Esophagus muscularis mucosa (tissue), 4 donors: ENCODE data around the gene SLAMF7. TPM values are rescaled to one million over a fixed set of nuclear protein-coding genes. Genes with fewer than 3 reads are reported as not detected.

Source experiments
- DNase-seq: peaks from one replicate; pipeline ENCODE4 v3.0.0-alpha.2; 2017; ENCODE audit errors: extremely low spot score
- H3K27ac ChIP-seq, 4 donors: fragments of 200-600 bp; sonication (generic); replicated peaks in 1 of 4; 1 replicate in 3 of 4; 2 replicates in 1 of 4; pipeline ENCODE4 v1.5.1; 2016 to 2019; ENCODE audit warnings: mild to moderate bottlenecking in 1 of 4
- H3K27me3 ChIP-seq, 4 donors: fragments of 200-600 bp; sonication (generic); one replicate each; pipeline versions ENCODE4 v1.5.1 to v1.6.0; 2016 to 2019
- H3K36me3 ChIP-seq, 4 donors: fragments of 200-600 bp; sonication (generic); one replicate each; pipeline ENCODE4 v1.5.1; 2016 to 2019
- H3K4me1 ChIP-seq, 4 donors: fragments of 200-600 bp; sonication (generic); one replicate each; pipeline ENCODE4 v1.5.1; 2016 to 2019
- H3K4me3 ChIP-seq, 4 donors: fragments of 200-600 bp; sonication (generic); 1 replicate in 2 of 4; 2 replicates in 2 of 4; pipeline ENCODE4 v1.5.1; 2016 to 2019; ENCODE audit warnings: mild to moderate bottlenecking in 4 of 4, moderate library complexity in 1 of 4
- H3K9me3 ChIP-seq, 4 donors: fragments of 200-600 bp; sonication (generic); 1 replicate in 3 of 4; 2 replicates in 1 of 4; pipeline ENCODE4 v1.5.1; 2016 to 2019
- CTCF ChIP-seq, 3 experiments: fragments of 200-600 bp in 2 of 3; fragments of 450-650 bp in 1 of 3; sonication (generic) in 2 of 3; IDR thresholded peaks; one replicate each; pipeline ENCODE4 v1.5.1; 2017 to 2019; ENCODE audit warnings: antibody characterized with exemption in 3 of 3, mild to moderate bottlenecking in 2 of 3, moderate library complexity in 1 of 3
- EP300 ChIP-seq: sonication (generic); formaldehyde crosslinking; IDR thresholded peaks from one replicate; pipeline ENCODE4 v1.6.1; 2017; ENCODE audit warnings: antibody characterized with exemption
- POLR2A ChIP-seq: fragments of 450-650 bp; IDR thresholded peaks from one replicate; pipeline ENCODE4 v1.6.1; 2017; ENCODE audit warnings: antibody characterized with exemption, moderate library complexity, mild to moderate bottlenecking, low read depth
- POLR2AphosphoS5 ChIP-seq, 2 donors: sonication (generic); formaldehyde crosslinking; IDR thresholded peaks; one replicate each; pipeline ENCODE4 v1.6.1; 2017; ENCODE audit warnings: antibody characterized with exemption in 2 of 2
- WGBS: methylation state at CpG from one replicate; pipeline ENCODE4 v1.1.5; 2018; 5-methylcytosine and 5-hydroxymethylcytosine counted together
- intact Hi-C: fragments of 100-400 bp; cut with DNase I; formaldehyde crosslinking; loops from one replicate; pipeline ENCODE4 v1.15.1; 2023
- total RNA-seq, 4 donors: library from RNA; depleted of rRNA; stranded (reverse); fragments of >200 nt; gene quantifications; one replicate each; pipeline versions ENCODE4 v1.1.0 to v1.2.1, GENCODE V29; 2016

The SLAMF7 gene
- total RNA-seq, 4 donors from 2014 or later = 0.06 to 1.3 (median 0.47) TPM

- Histone ChIP-seq H3K4me3 (no peak overlapping the region), H3K4me1 (no peaks in the 10 kb centered on the region), H3K27me3 (peaks cover 0 to 3% (median 0%) of the 10 kb centered on the region in 4 donors), H3K27ac (no peak overlapping the region), H3K9me3 (peaks cover 0 to 18% (median 10%) of the 10 kb centered on the region in 4 donors), H3K36me3 (no peaks in the 10 kb centered on the region)
- TF ChIP-seq POLR2A (no peak), POLR2AphosphoS5 (IDR thresholded peaks at IDR 0.05) (no peak), EP300 (no peak), CTCF (IDR thresholded peaks at IDR 0.05) (no peak)
- intact Hi-C loops = no loop called here
- peak; percentile 55 for DNase-seq
- 91% methylated on average over 30 of the region's 43 CpGs for WGBS
These were observed 63.0 kb downstream of the SLAMF7 start for GRCh38 chr1:160801836-160802580.

Other genes starting within 250 kb of the SLAMF7 start
- gene SLAMF6, start 216.0 kb upstream of the SLAMF7 start, total RNA-seq = 1 to 10 TPM in 2 of 4 donors, under 1 TPM in 2; 0.19 to 1.4 (median 0.87) TPM
- gene CD84, start 159.8 kb upstream of the SLAMF7 start, total RNA-seq = 1 to 10 TPM; 2.7 to 7.3 (median 4.7) TPM
- gene SLAMF1, start 92.2 kb upstream of the SLAMF7 start, total RNA-seq = 1 to 10 TPM in 2 of 4 donors, under 1 TPM in 2; 0.57 to 5.0 (median 0.95) TPM
- gene CD48, start 27.4 kb upstream of the SLAMF7 start, total RNA-seq = 10 to 100 TPM in 1 of 4 donors, 1 to 10 TPM in 3; 1.1 to 14.6 (median 2.6) TPM
- under 1 TPM in 2 of 4 donors, not detected in 2; 0.26 to 0.66 TPM for gene LY9, start 56.9 kb downstream of the SLAMF7 start, total RNA-seq
- under 1 TPM in 3 of 4 donors, not detected in 1; 0.13 to 0.83 (median 0.34) TPM for gene CD244, start 123.6 kb downstream of the SLAMF7 start, total RNA-seq
- 1 to 10 TPM in 1 of 4 donors, under 1 TPM in 1, not detected in 2; 0.66 to 2.2 TPM for gene ITLN1, start 145.9 kb downstream of the SLAMF7 start, total RNA-seq
- not detected for gene ITLN2, start 215.6 kb downstream of the SLAMF7 start, total RNA-seq